PC-3 (cell line): ENCODE results near the gene HP1BP3.

Experiments
- CTCF ChIP-seq: fragments of 300-600 bp; sonication (generic); conservative IDR thresholded peaks from 2 replicates; pipeline ENCODE4 v1.5.1; 2017; ENCODE audit warnings: antibody characterized with exemption, low read depth, mild to moderate bottlenecking, low read length
- EZH2 ChIP-seq: fragments of 300-600 bp; sonication (generic); IDR thresholded peaks from one replicate; pipeline ENCODE4 v1.6.1; 2017; ENCODE audit warnings: antibody characterized with exemption, mild to moderate bottlenecking, low read length; ENCODE audit not compliant: unreplicated experiment

GRCh38 chr1:20786253-20787028 is 666 bp downstream of the HP1BP3 start:
- TF ChIP-seq EZH2 (no peak), CTCF (no peak)
